ENCODE results near the gene BTNL9. TPM values are rescaled to one million over a fixed set of nuclear protein-coding genes. Genes with fewer than 3 reads are reported as not detected.
A peak's percentile ranks its signal among the peaks of the same experiment; 100 is the strongest.
"Not testable (repeated sequence)": the region's sequence is repeated elsewhere in the genome, so short reads cannot be mapped to it uniquely, and the experiment has no call there.

BTNL9 gene
- total RNA-seq = 10 to 100 TPM in 1 of 6 donors, 1 to 10 TPM in 5; 2.7 to 21.2 (median 5.6) TPM
- polyA plus RNA-seq = 10 to 100 TPM; 38.2 to 57.0 TPM

- 54 to 55% methylated on average over 17 of the region's 17 CpGs for WGBS, 2 donors
- FAIRE-seq (no peak), DNase-seq (no peak), ATAC-seq (no peak)
- Histone ChIP-seq H3K27ac (no peak within 1 kb of the TSS), H3K4me3 (no peak within 1 kb of the TSS), H3K36me3 (no peaks in the 10 kb centered on the region), H3K27me3 (no peaks in the 10 kb centered on the region), H3K9me3 (no peaks in the 10 kb centered on the region), H3K4me1 (no peaks in the 10 kb centered on the region)
- no peak for TF ChIP-seq CTCF (IDR thresholded peaks at IDR 0.05)
- intact Hi-C loops (cut with DNase I) = no loop called here
Observed at GRCh38 chr5:181039931-181040630, at the start of gene BTNL9. BTNL9 (plus strand) TSS chr5:181040266; CDS start chr5:181045490, 5,224 bp downstream.

GRCh38 chr5:180990882-180991242, 49.2 kb upstream of the BTNL9 start:
- TF ChIP-seq CTCF (IDR thresholded peaks at IDR 0.05) = no peak
- ATAC-seq (no peak), DNase-seq (no peak), FAIRE-seq (no peak)
- no peak overlapping the region for H3K27ac ChIP-seq
- no peaks in the 10 kb centered on the region for H3K4me1 ChIP-seq
- H3K9me3 ChIP-seq = no peaks in the 10 kb centered on the region
- no peaks in the 10 kb centered on the region for H3K27me3 ChIP-seq
- WGBS, 2 donors = 72 to 79% methylated on average over 5 of the region's 5 CpGs
- no peak overlapping the region for H3K4me3 ChIP-seq
- intact Hi-C loops (cut with DNase I) = no loop called here
- no peaks in the 10 kb centered on the region for H3K36me3 ChIP-seq

GRCh38 chr5:181001947-181002346, 38.1 kb upstream of the BTNL9 start:
- Histone ChIP-seq H3K36me3 (no peaks in the 10 kb centered on the region), H3K4me3 (no peak overlapping the region), H3K9me3 (no peaks in the 10 kb centered on the region), H3K4me1 (no peaks in the 10 kb centered on the region), H3K27ac (peak overlapping the region in 1 of 4 donors; percentile 15), H3K27me3 (no peaks in the 10 kb centered on the region)
- peak in 3 of 4 donors; percentile 82 to 96 (median 95) for ATAC-seq
- intact Hi-C loops (cut with DNase I) = no loop called here
- no peak for TF ChIP-seq CTCF (IDR thresholded peaks at IDR 0.05)
- DNase-seq = no peak
- FAIRE-seq = no peak

GRCh38 chr5:181005791-181006190, 34.3 kb upstream of the BTNL9 start:
- no peaks in the 10 kb centered on the region for H3K27me3 ChIP-seq
- H3K4me1 ChIP-seq = no peaks in the 10 kb centered on the region
- 78 to 83% methylated on average over 9 of the region's 9 CpGs for WGBS, 2 donors
- ATAC-seq (no peak), FAIRE-seq (no peak), DNase-seq (no peak)
- no peaks in the 10 kb centered on the region for H3K36me3 ChIP-seq
- TF ChIP-seq CTCF (IDR thresholded peaks at IDR 0.05) = no peak
- H3K4me3 ChIP-seq = no peak overlapping the region
- H3K9me3 ChIP-seq = no peaks in the 10 kb centered on the region
- H3K27ac ChIP-seq = no peak overlapping the region
- intact Hi-C loops (cut with DNase I) = loop anchor here in 1 of 3 donors (2.0 kb wide), 1 partner anchor 59 kb away; no protein-coding TSS in a partner anchor

GRCh38 chr5:181008136-181008535, 31.9 kb upstream of the BTNL9 start:
- Histone ChIP-seq H3K27ac (no peak overlapping the region), H3K9me3 (no peaks in the 10 kb centered on the region), H3K4me3 (no peak overlapping the region), H3K4me1 (no peaks in the 10 kb centered on the region), H3K27me3 (no peaks in the 10 kb centered on the region), H3K36me3 (no peaks in the 10 kb centered on the region)
- DNase-seq (no peak), FAIRE-seq (no peak), ATAC-seq (no peak)
- 70 to 82% methylated on average over 6 of the region's 6 CpGs for WGBS, 2 donors
- TF ChIP-seq CTCF (IDR thresholded peaks at IDR 0.05) = no peak
- intact Hi-C loops (cut with DNase I) = no loop called here

- H3K27me3 ChIP-seq; H3K4me1 ChIP-seq; H3K27ac ChIP-seq; ATAC-seq; H3K36me3 ChIP-seq; H3K4me3 ChIP-seq; H3K9me3 ChIP-seq; intact Hi-C loops (cut with DNase I); FAIRE-seq; DNase-seq: not testable (repeated sequence)
- 88 to 94% methylated on average over 4 of the region's 4 CpGs for WGBS, 2 donors
Observed at GRCh38 chr5:181010018-181010417, 30.0 kb upstream of the BTNL9 start.

- H3K4me3 ChIP-seq; ATAC-seq; FAIRE-seq; H3K27ac ChIP-seq; H3K27me3 ChIP-seq; DNase-seq; H3K4me1 ChIP-seq; H3K9me3 ChIP-seq; intact Hi-C loops (cut with DNase I); H3K36me3 ChIP-seq: not testable (repeated sequence)
Observed at GRCh38 chr5:181014654-181015053, 25.4 kb upstream of the BTNL9 start.

- FAIRE-seq; ATAC-seq; intact Hi-C loops (cut with DNase I); H3K4me1 ChIP-seq; H3K4me3 ChIP-seq; H3K27me3 ChIP-seq; DNase-seq; H3K9me3 ChIP-seq; H3K36me3 ChIP-seq; H3K27ac ChIP-seq: not testable (repeated sequence)
- WGBS, 2 donors = 84 to 86% methylated on average over 3 of the region's 3 CpGs
Observed at GRCh38 chr5:181017448-181017847, 22.6 kb upstream of the BTNL9 start.
